ENCODE results near the gene ZYG11B. TPM values are rescaled to one million over a fixed set of nuclear protein-coding genes. Genes with fewer than 3 reads are reported as not detected.

ZYG11B gene
- total and polyA plus RNA-seq, 2 of the 13 experiments (the other 11 are each of a cell fraction or from before 2014, with no cell fraction given) = 6.9 to 17.9 TPM

- Histone ChIP-seq H3K79me2 (ENCODE audit: insufficient read depth, low read length) (no peaks in the 10 kb centered on the region), H2AFZ (ENCODE audit: low read length) (no peak overlapping the region), H3K36me3 (replicated peaks in 1 of 2; ENCODE audit: control insufficient read depth in 1 of 2, insufficient read depth in 2 of 2, low read length in 2 of 2) (0 out of 5 replicates have a peak, but pooled peaks cover 0 to 11% of the 10 kb centered on the region in 2 experiments), H3K9me3 (ENCODE audit: low read length) (no peaks in the 10 kb centered on the region), H3K9ac (ENCODE audit: insufficient read depth, low read depth, low read length) (no peak overlapping the region), H3K27ac (ENCODE audit: extremely low read length, insufficient read depth, low read length) (no peak overlapping the region), H3K4me2 (ENCODE audit: low read depth, low read length) (no peak overlapping the region), H4K20me1 (ENCODE audit: insufficient read depth, low read length) (no peaks in the 10 kb centered on the region), H3K4me1 (ENCODE audit: insufficient read depth, low read length) (no peaks in the 10 kb centered on the region), H3K27me3 (ENCODE audit: control insufficient read depth in 1 of 2, insufficient read depth in 2 of 2, low read length in 2 of 2) (no peaks in the 10 kb centered on the region), H3K4me3 (replicated peaks in 1 of 3; ENCODE audit: insufficient read depth in 1 of 3, low read depth in 2 of 3, low read length in 3 of 3) (no peak overlapping the region)
- ChIA-PET POLR2A (interaction anchor here (0.6 kb wide), 1 partner anchor 13 kb away, joined by 3 read pairs; no protein-coding TSS in a partner anchor), CTCF (ENCODE audit: low intra/inter-chr PET ratio, low total read pairs) (no interaction called here)
- no TSS peak for BruUV-seq (replicated peaks)
- intact Hi-C loops (cut with micrococcal nuclease; ENCODE audit: unreplicated experiment) = no loop called here
- TF ChIP-seq ZNF569 (CRISPR knock-in tag; IDR thresholded peaks at IDR 0.05; ENCODE audit: borderline replicate concordance) = no peak
- ATAC-seq = no peak
- in situ Hi-C loops (cut with HindIII; ENCODE audit: extremely low pct_ligation_motif_present, low pct_unique_long_range_greater_than_20kb) = no loop called here
- no peak for DNase-seq (ENCODE audit: low spot score)
- over 99% methylated on average over 4 of the region's 4 CpGs for WGBS (ENCODE audit: low lambda C conversion rate)
- no peak for FAIRE-seq
These were observed 26.9 kb downstream of the ZYG11B start for GRCh38 chr1:52753169-52753568.

DNA sequence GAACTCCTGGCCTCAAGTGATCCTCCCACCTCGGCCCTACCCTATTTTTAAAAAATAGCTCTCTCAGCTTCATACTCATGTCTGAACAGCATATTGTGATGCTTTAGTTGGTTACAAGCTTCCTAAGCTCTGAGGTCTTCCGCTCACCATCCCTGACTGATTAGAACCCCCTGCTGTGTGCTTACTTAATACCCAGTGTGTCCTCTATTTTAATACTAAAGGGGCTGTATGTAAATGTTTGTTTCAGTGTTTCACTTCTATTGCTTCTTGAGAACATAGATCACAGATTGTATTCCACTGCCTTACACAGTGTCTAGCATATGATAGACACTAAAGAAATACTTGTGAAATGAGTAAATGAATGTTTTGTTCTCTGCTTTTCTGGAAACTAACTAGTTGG, 29.8 kb downstream of the ZYG11B start:
- in situ Hi-C loops (cut with HindIII; ENCODE audit: extremely low pct_ligation_motif_present, low pct_unique_long_range_greater_than_20kb) (no loop called here), intact Hi-C loops (cut with micrococcal nuclease; ENCODE audit: unreplicated experiment) (no loop called here)
- Histone ChIP-seq H3K79me2 (ENCODE audit: insufficient read depth, low read length) (no peaks in the 10 kb centered on the region), H3K27me3 (ENCODE audit: control insufficient read depth in 1 of 2, insufficient read depth in 2 of 2, low read length in 2 of 2) (no peaks in the 10 kb centered on the region), H3K4me3 (replicated peaks in 1 of 3; ENCODE audit: insufficient read depth in 1 of 3, low read depth in 2 of 3, low read length in 3 of 3) (no peak overlapping the region), H3K36me3 (replicated peaks in 1 of 2; ENCODE audit: control insufficient read depth in 1 of 2, insufficient read depth in 2 of 2, low read length in 2 of 2) (0 out of 5 replicates have a peak, but pooled peaks cover 0 to 15% of the 10 kb centered on the region in 2 experiments), H3K27ac (ENCODE audit: extremely low read length, insufficient read depth, low read length) (no peak overlapping the region), H2AFZ (ENCODE audit: low read length) (no peak overlapping the region), H3K9ac (ENCODE audit: insufficient read depth, low read depth, low read length) (no peak overlapping the region), H4K20me1 (ENCODE audit: insufficient read depth, low read length) (no peaks in the 10 kb centered on the region), H3K9me3 (ENCODE audit: low read length) (no peaks in the 10 kb centered on the region), H3K4me2 (ENCODE audit: low read depth, low read length) (no peak overlapping the region), H3K4me1 (ENCODE audit: insufficient read depth, low read length) (no peaks in the 10 kb centered on the region)
- BruUV-seq (replicated peaks) = no TSS peak
- no peak for ATAC-seq
- DNase-seq (ENCODE audit: low spot score) = no peak
- ChIA-PET CTCF (ENCODE audit: low intra/inter-chr PET ratio, low total read pairs) (no interaction called here), POLR2A (no interaction called here)
- WGBS (ENCODE audit: low lambda C conversion rate) = 92% methylated on average over 2 of the region's 2 CpGs
- no peak for FAIRE-seq
- TF ChIP-seq ZNF343 (CRISPR knock-in tag; IDR thresholded peaks at IDR 0.05) (no peak), ZNF674 (CRISPR knock-in tag; IDR thresholded peaks at IDR 0.05; ENCODE audit: low read depth) (no peak), ZNF879 (CRISPR knock-in tag; IDR thresholded peaks at IDR 0.05) (no peak), SRF (IDR thresholded peaks at IDR 0.05; ENCODE audit: low read depth, low read length) (no peak), KDM6A (CRISPR knock-in tag; IDR thresholded peaks at IDR 0.05; ENCODE audit: low read depth) (no peak)

Data from HepG2 (cell line).